A549 (cell line): ENCODE data around the gene NAA25.

ENCODE experiments used
- CTCF ChIP-seq: fragments of >200 bp; sonication (Bioruptor Twin); formaldehyde crosslinking; IDR thresholded peaks from 3 replicates; pipeline ENCODE4 v1.5.1; 2016
- E2F6 ChIP-seq: IDR thresholded peaks from 2 replicates; pipeline ENCODE4 v1.6.1; 2012; ENCODE audit warnings: low read depth, borderline replicate concordance
- POLR2AphosphoS2 ChIP-seq: conservative IDR thresholded peaks from 2 replicates; pipeline ENCODE4 v1.6.1; 2012; ENCODE audit warnings: low read length, improper control_type of control experiment, inconsistent platforms
- SMC3 ChIP-seq: fragments of >200 bp; sonication (Bioruptor Twin); formaldehyde crosslinking; IDR thresholded peaks from 3 replicates; pipeline ENCODE4 v1.6.1; 2018; ENCODE audit warnings: inconsistent platforms
- USF2 ChIP-seq: fragments of 450-650 bp; IDR thresholded peaks from 2 replicates; pipeline ENCODE4 v1.6.1; 2014; ENCODE audit warnings: antibody characterized with exemption

- TF ChIP-seq CTCF = no peak
- no peak for TF ChIP-seq USF2
- no peak for TF ChIP-seq POLR2AphosphoS2
- TF ChIP-seq SMC3 = no peak
- no peak for TF ChIP-seq E2F6
Measured at GRCh38 chr12:112063273-112063672, 45.3 kb downstream of the NAA25 start.
